ENCODE results near the gene PBX3. TPM values are rescaled to one million over a fixed set of nuclear protein-coding genes. Genes with fewer than 3 reads are reported as not detected.

PBX3 gene
- total RNA-seq, 2 experiments from 2014 or later, result 25.3 to 30.8 TPM

GRCh38 chr9:125745018-125745417 is 2.2 kb upstream of the PBX3 start:
- DNase-seq, result no peak
- Histone ChIP-seq H3K36me3 (ENCODE audit: insufficient read depth, low read length) (no peaks in the 10 kb centered on the region), H3K27me3 (ENCODE audit: control insufficient read depth in 1 of 2, insufficient read depth in 2 of 2, low read length in 2 of 2) (no peaks in the 10 kb centered on the region), H3K9me3 (ENCODE audit: control insufficient read depth in 1 of 2, insufficient read depth in 1 of 2, low read length in 2 of 2) (no peaks in the 10 kb centered on the region), H3K4me3 (ENCODE audit: low read length) (no peak overlapping the region), H3K27ac (ENCODE audit: low read depth in 1 of 2, low read length in 2 of 2) (no peak overlapping the region), H3K4me1 (ENCODE audit: insufficient read depth, low read length) (peaks cover 15% of the 10 kb centered on the region)
- TF ChIP-seq CTCF (IDR thresholded peaks at IDR 0.05), result no peak
- peak overlapping the region; percentile 100 for H3K4me3 Mint-ChIP-seq
- no peaks in the 10 kb centered on the region for H3K27me3 Mint-ChIP-seq
- ChIA-PET POLR2A (interaction anchor here (1.3 to 1.9 kb wide), 3 partner anchors 9 to 85 kb away, joined by 6 to 9 read pairs (median 6); partner anchors contain the start of gene MAPKAP1), CTCF (interaction anchor here (0.6 to 1.1 kb wide), 2 partner anchors 11 to 18 kb away, joined by 3 to 4 read pairs; no protein-coding TSS in a partner anchor)
- H3K4me1 Mint-ChIP-seq (ENCODE audit: low read depth), result peaks cover 26% of the 10 kb centered on the region
- no peak for ATAC-seq (ENCODE audit: poor library complexity)
- H3K9me3 Mint-ChIP-seq, result no peaks in the 10 kb centered on the region
- peaks cover 16% of the 10 kb centered on the region for H3K36me3 Mint-ChIP-seq (ENCODE audit: low read depth)
- intact Hi-C loops (cut with DNase I, micrococcal nuclease), result loop anchor here (1.0 to 10.0 kb wide), 6 partner anchors 38 to 1330 kb away; partner anchors contain the start of genes HSPA5 (in 1 of the 2), MAPKAP1 (in 1 of the 2) and PSMB7 (in 1 of the 2)
- peak overlapping the region; percentile 91 for H3K27ac Mint-ChIP-seq

DNA sequence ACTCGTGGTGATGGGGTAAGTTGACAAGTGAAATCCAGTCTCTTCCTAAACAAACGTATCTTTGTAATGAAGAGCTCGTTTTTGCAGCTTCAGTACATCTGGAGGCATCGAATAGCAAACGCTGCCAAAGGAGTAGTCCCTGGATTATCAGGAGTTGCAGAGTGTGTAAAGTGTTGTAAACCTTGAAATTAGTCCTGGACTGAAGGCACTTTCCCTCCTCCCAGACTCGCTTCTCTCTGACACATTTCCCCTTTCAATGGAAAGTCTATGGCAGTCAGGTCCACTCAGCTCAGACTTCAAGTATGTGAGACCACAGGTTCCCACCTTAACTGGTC is 1.5 kb upstream of the PBX3 start:
- Mint-ChIP-seq H3K36me3 (ENCODE audit: low read depth) (peaks cover 16% of the 10 kb centered on the region), H3K4me1 (ENCODE audit: low read depth) (peaks cover 32% of the 10 kb centered on the region), H3K4me3 (peak overlapping the region; percentile 100), H3K27ac (peak overlapping the region; percentile 91), H3K27me3 (no peaks in the 10 kb centered on the region), H3K9me3 (no peaks in the 10 kb centered on the region)
- ChIA-PET POLR2A (interaction anchor here (1.3 to 1.9 kb wide), 3 partner anchors 10 to 84 kb away, joined by 6 to 9 read pairs (median 6); partner anchors contain the start of gene MAPKAP1), CTCF (interaction anchor here (1.1 kb wide), 1 partner anchor 18 kb away, joined by 4 read pairs; no protein-coding TSS in a partner anchor)
- ATAC-seq (ENCODE audit: poor library complexity), result no peak
- Histone ChIP-seq H3K4me3 (ENCODE audit: low read length) (peak overlapping the region; percentile 90), H3K27ac (ENCODE audit: low read depth in 1 of 2, low read length in 2 of 2) (no peak overlapping the region), H3K9me3 (ENCODE audit: control insufficient read depth in 1 of 2, insufficient read depth in 1 of 2, low read length in 2 of 2) (no peaks in the 10 kb centered on the region), H3K4me1 (ENCODE audit: insufficient read depth, low read length) (peaks cover 15% of the 10 kb centered on the region), H3K27me3 (ENCODE audit: control insufficient read depth in 1 of 2, insufficient read depth in 2 of 2, low read length in 2 of 2) (no peaks in the 10 kb centered on the region), H3K36me3 (ENCODE audit: insufficient read depth, low read length) (no peaks in the 10 kb centered on the region)
- DNase-seq, result no peak
- TF ChIP-seq CTCF (IDR thresholded peaks at IDR 0.05), result no peak
- intact Hi-C loops (cut with DNase I, micrococcal nuclease), result loop anchor here (1.0 to 10.0 kb wide), 7 partner anchors 38 to 1331 kb away; partner anchors contain the start of genes MAPKAP1 (in 2 of the 2), HSPA5 (in 1 of the 2) and PSMB7 (in 1 of the 2)

- CTCF ChIA-PET, result no interaction called here
- peak; percentile 83 for ATAC-seq (ENCODE audit: poor library complexity)
- Histone ChIP-seq H3K9me3 (ENCODE audit: control insufficient read depth in 1 of 2, insufficient read depth in 1 of 2, low read length in 2 of 2) (no peaks in the 10 kb centered on the region), H3K36me3 (ENCODE audit: insufficient read depth, low read length) (no peaks in the 10 kb centered on the region), H3K4me1 (ENCODE audit: insufficient read depth, low read length) (peaks cover 15% of the 10 kb centered on the region), H3K27ac (ENCODE audit: low read depth in 1 of 2, low read length in 2 of 2) (peak overlapping the region; percentile 56 to 63), H3K4me3 (ENCODE audit: low read length) (peak overlapping the region; percentile 90), H3K27me3 (ENCODE audit: control insufficient read depth in 1 of 2, insufficient read depth in 2 of 2, low read length in 2 of 2) (no peaks in the 10 kb centered on the region)
- Mint-ChIP-seq H3K27me3 (no peaks in the 10 kb centered on the region), H3K4me3 (peak overlapping the region; percentile 100), H3K9me3 (no peaks in the 10 kb centered on the region), H3K36me3 (ENCODE audit: low read depth) (peaks cover 16% of the 10 kb centered on the region), H3K4me1 (ENCODE audit: low read depth) (peaks cover 37% of the 10 kb centered on the region), H3K27ac (peak overlapping the region; percentile 91)
- TF ChIP-seq CTCF (IDR thresholded peaks at IDR 0.05), result no peak
- peak; percentile 78 to 96 (median 90) for DNase-seq
- POLR2A ChIA-PET, result interaction anchor here (0.5 to 1.9 kb wide), 4 partner anchors 10 to 83 kb away, joined by 3 to 9 read pairs (median 6); partner anchors contain the start of gene MAPKAP1
- intact Hi-C loops (cut with DNase I, micrococcal nuclease), result loop anchor here (2.0 to 10.0 kb wide), 6 partner anchors 39 to 1331 kb away; partner anchors contain the start of genes HSPA5 (in 1 of the 2), MAPKAP1 (in 1 of the 2) and PSMB7 (in 1 of the 2)
Observed at GRCh38 chr9:125746017-125746773, 978 bp upstream of the PBX3 start.

Data from CD4-positive, alpha-beta T cell (primary cell).